HepG2 (cell line): ENCODE measurements around the gene CD79A. TPM values are rescaled to one million over a fixed set of nuclear protein-coding genes. Genes with fewer than 3 reads are reported as not detected.

Experiments used
- AHR ChIP-seq: IDR thresholded peaks from 2 replicates; pipeline ENCODE4 v1.6.1; 2018; ENCODE audit warnings: missing genetic modification reagents, missing compliant biosample characterization
- CENPBD1 ChIP-seq: sonication (generic); formaldehyde crosslinking; IDR thresholded peaks from 2 replicates; pipeline ENCODE4 v1.8.0; 2022; ENCODE audit warnings: missing genetic modification reagents, low read depth, mild to moderate bottlenecking, borderline replicate concordance
- CTCF ChIP-seq: sonication (generic); formaldehyde crosslinking; IDR thresholded peaks from 2 replicates; pipeline ENCODE4 v1.5.0; 2020; ENCODE audit warnings: mild to moderate bottlenecking, missing genetic modification reagents, moderate library complexity
- ETS1 ChIP-seq: sonication (generic); formaldehyde crosslinking; IDR thresholded peaks from 2 replicates; pipeline ENCODE4 v1.4.0; 2020; ENCODE audit warnings: missing genetic modification reagents
- HCFC1 ChIP-seq: fragments of 150-350 bp; IDR thresholded peaks from 2 replicates; pipeline ENCODE4 v1.6.1; 2014; ENCODE audit warnings: low read depth, low read length
- KLF6 ChIP-seq: IDR thresholded peaks from 2 replicates; pipeline ENCODE4 v1.8.0; 2016; ENCODE audit warnings: missing biosample characterization, missing genetic modification reagents
- KMT2B ChIP-seq: IDR thresholded peaks from 2 replicates; pipeline ENCODE4 v1.6.1; 2016; ENCODE audit warnings: missing genetic modification reagents, missing compliant biosample characterization
- MIXL1 ChIP-seq: IDR thresholded peaks from 2 replicates; pipeline ENCODE4 v1.6.1; 2016
- NR1H2 ChIP-seq: sonication (generic); formaldehyde crosslinking; IDR thresholded peaks from 2 replicates; pipeline ENCODE4 v1.8.1; 2022; ENCODE audit warnings: low read depth, missing genetic modification reagents, borderline replicate concordance
- RBM39 ChIP-seq: fragments of 200-400 bp; formaldehyde crosslinking; IDR thresholded peaks from one replicate; pipeline ENCODE4 v1.6.1; 2018; ENCODE audit warnings: antibody characterized with exemption, mild to moderate bottlenecking, low read depth, low read length; ENCODE audit not compliant: poor library complexity, severe bottlenecking
- SIN3A ChIP-seq: IDR thresholded peaks from 2 replicates; pipeline ENCODE4 v1.6.1; 2011; ENCODE audit warnings: low read depth, mild to moderate bottlenecking, control low read depth, low read length, borderline replicate concordance
- TFDP1 ChIP-seq: IDR thresholded peaks from 2 replicates; pipeline ENCODE4 v1.6.1; 2016; ENCODE audit warnings: missing compliant biosample characterization, missing genetic modification reagents, borderline replicate concordance
- ZBTB44 ChIP-seq: sonication (generic); formaldehyde crosslinking; IDR thresholded peaks from 2 replicates; pipeline ENCODE4 v1.4.0; 2020; ENCODE audit warnings: missing genetic modification reagents
- ZNF256 ChIP-seq: sonication (generic); formaldehyde crosslinking; conservative IDR thresholded peaks from 2 replicates; pipeline ENCODE4 v1.4.0; 2020; ENCODE audit warnings: missing genetic modification reagents
- ZNF354B ChIP-seq: sonication (generic); formaldehyde crosslinking; IDR thresholded peaks from 2 replicates; pipeline ENCODE4 v1.8.0; 2022; ENCODE audit warnings: mild to moderate bottlenecking, missing genetic modification reagents
- ZNF512B ChIP-seq: sonication (generic); formaldehyde crosslinking; IDR thresholded peaks from 2 replicates; pipeline ENCODE4 v1.5.1; 2020; ENCODE audit warnings: missing genetic modification reagents, mild to moderate bottlenecking, borderline replicate concordance
- ZNF597 ChIP-seq: sonication (generic); formaldehyde crosslinking; IDR thresholded peaks from 2 replicates; pipeline ENCODE4 v1.5.0; 2020; ENCODE audit warnings: missing genetic modification reagents
- ZSCAN25 ChIP-seq: sonication (generic); formaldehyde crosslinking; IDR thresholded peaks from 2 replicates; pipeline ENCODE4 v1.8.0; 2022; ENCODE audit warnings: mild to moderate bottlenecking, missing genetic modification reagents
- polyA plus RNA-seq, 8 experiments: library from polyadenylated mRNA; depleted of rRNA in 3 of 8; stranded (reverse) in 7 of 8; unstranded in 1 of 8; fragments of >200 nt; fragmentation: Illumina TruSeq in 4 of 8; extraction: Trizol in 4 of 8; gene quantifications; 2 replicates each; pipeline versions ENCODE4 v1.2.1 to v1.2.3, GENCODE V29; 2011 to 2016; ENCODE audit warnings: low read depth in 4 of 8, missing spikeins in 1 of 8, mixed read lengths in 1 of 8; ENCODE audit not compliant: insufficient read depth in 1 of 8
- total RNA-seq, 5 experiments: library from RNA; depleted of rRNA; stranded (reverse); fragments of >200 nt; fragmentation: Illumina TruSeq; extraction: Trizol; gene quantifications; 2 replicates each; pipeline ENCODE4 v1.2.3, GENCODE V29; 2016; ENCODE audit warnings: low read depth in 1 of 5

Gene CD79A
- total and polyA plus RNA-seq, 2 of the 13 experiments (the other 11 are each of a cell fraction or from before 2014, with no cell fraction given), result 0.24 to 0.33 TPM

GRCh38 chr19:41904118-41904870 is 27.2 kb downstream of the CD79A start (continued):
- TF ChIP-seq TFDP1 (no peak), KMT2B (CRISPR knock-in tag) (no peak), NR1H2 (CRISPR knock-in tag) (no peak), ZNF256 (CRISPR knock-in tag) (no peak), AHR (CRISPR knock-in tag) (no peak), SIN3A (peak; percentile 61), CTCF (CRISPR knock-in tag) (0 out of 2 replicates have a peak, but pooled peaks have one; percentile 9), ETS1 (CRISPR knock-in tag) (no peak), ZNF512B (CRISPR knock-in tag) (no peak), CENPBD1 (no peak), ZSCAN25 (CRISPR knock-in tag) (0 out of 2 replicates have a peak, but pooled peaks have one; percentile 63), RBM39 (peak; percentile 76), KLF6 (0 out of 2 replicates have a peak, but pooled peaks have one; percentile 34), HCFC1 (no peak), ZNF354B (no peak), ZNF597 (CRISPR knock-in tag) (no peak), MIXL1 (no peak), ZBTB44 (no peak)
